Measurements from ENCODE around the gene ZYG11A.
"Not testable (repeated sequence)": the region's sequence is repeated elsewhere in the genome, so short reads cannot be mapped to it uniquely, and the experiment has no call there.

The ZYG11A gene

GRCh38 chr1:52842643-52843310, at the start of gene ZYG11A:
Gene ZYG11A (plus strand): TSS chr1:52842760. CDS start chr1:52842884, 124 bp downstream.
- peak; percentile 51 for DNase-seq

GRCh38 chr1:52793717-52794116, 48.8 kb upstream of the ZYG11A start:
- not testable (repeated sequence) for DNase-seq

- no peak for DNase-seq
These were observed 47.1 kb upstream of the ZYG11A start for GRCh38 chr1:52795464-52795863.

GRCh38 chr1:52798331-52798730, 44.2 kb upstream of the ZYG11A start:
- DNase-seq = no peak

- DNase-seq = no peak
These were observed 41.5 kb upstream of the ZYG11A start for GRCh38 chr1:52801011-52801410.

- not testable (repeated sequence) for DNase-seq
These were observed 38.5 kb upstream of the ZYG11A start for GRCh38 chr1:52804083-52804482.

- DNase-seq = no peak
These were observed 28.1 kb upstream of the ZYG11A start for GRCh38 chr1:52814465-52814864.

- not testable (repeated sequence) for DNase-seq
These were observed 21.7 kb upstream of the ZYG11A start for GRCh38 chr1:52820830-52821229.

GRCh38 chr1:52825868-52826267, 16.7 kb upstream of the ZYG11A start:
- DNase-seq = no peak

- no peak for DNase-seq
These were observed 7.8 kb upstream of the ZYG11A start for GRCh38 chr1:52834798-52835197.

- no peak for DNase-seq
These were observed 6.5 kb upstream of the ZYG11A start for GRCh38 chr1:52836035-52836434.

GRCh38 chr1:52839175-52839574, 3.4 kb upstream of the ZYG11A start:
- not testable (repeated sequence) for DNase-seq

GRCh38 chr1:52845119-52845518, 2.6 kb downstream of the ZYG11A start:
- not testable (repeated sequence) for DNase-seq

GRCh38 chr1:52848423-52848822, 5.9 kb downstream of the ZYG11A start:
- DNase-seq = no peak

GRCh38 chr1:52850951-52851350, 8.4 kb downstream of the ZYG11A start:
- no peak for DNase-seq

- DNase-seq = no peak
These were observed 10.3 kb downstream of the ZYG11A start for GRCh38 chr1:52852854-52853253.

GRCh38 chr1:52855584-52855983, 13.0 kb downstream of the ZYG11A start:
- no peak for DNase-seq

GRCh38 chr1:52856026-52856425, 13.5 kb downstream of the ZYG11A start:
- DNase-seq = no peak

GRCh38 chr1:52857443-52857842, 14.9 kb downstream of the ZYG11A start:
- no peak for DNase-seq

GRCh38 chr1:52862666-52863458, 20.3 kb downstream of the ZYG11A start:
- no peak for DNase-seq

- DNase-seq = no peak
These were observed 24.7 kb downstream of the ZYG11A start for GRCh38 chr1:52867087-52867863.

- DNase-seq = not testable (repeated sequence)
These were observed 27.2 kb downstream of the ZYG11A start for GRCh38 chr1:52869727-52870126.

GRCh38 chr1:52876843-52877242, 34.3 kb downstream of the ZYG11A start:
- no peak for DNase-seq

GRCh38 chr1:52877554-52877953, 35.0 kb downstream of the ZYG11A start:
- DNase-seq = no peak

Data from NCI-H1417 treated with DMSO at 0.1 percent for 48 hours (cell line).